ENCODE measurements around the gene NR5A2. TPM values are rescaled to one million over a fixed set of nuclear protein-coding genes. Genes with fewer than 3 reads are reported as not detected.
A peak's percentile ranks its signal among the peaks of the same experiment; 100 is the strongest.

NR5A2 gene
- total RNA-seq, 1 donor from 2014 or later, result not detected

- no peaks in the 10 kb centered on the region for H3K27me3 ChIP-seq (ENCODE audit: control insufficient read depth, insufficient read depth, low read length)
- no peak overlapping the region for H3K4me3 ChIP-seq (ENCODE audit: low read depth, low read length)
- DNase-seq (ENCODE audit: low read depth) (no peak), FAIRE-seq (no peak)
- no peaks in the 10 kb centered on the region for H3K36me3 ChIP-seq (ENCODE audit: control insufficient read depth, insufficient read depth, low read length)
- TF ChIP-seq, protein P1, sequence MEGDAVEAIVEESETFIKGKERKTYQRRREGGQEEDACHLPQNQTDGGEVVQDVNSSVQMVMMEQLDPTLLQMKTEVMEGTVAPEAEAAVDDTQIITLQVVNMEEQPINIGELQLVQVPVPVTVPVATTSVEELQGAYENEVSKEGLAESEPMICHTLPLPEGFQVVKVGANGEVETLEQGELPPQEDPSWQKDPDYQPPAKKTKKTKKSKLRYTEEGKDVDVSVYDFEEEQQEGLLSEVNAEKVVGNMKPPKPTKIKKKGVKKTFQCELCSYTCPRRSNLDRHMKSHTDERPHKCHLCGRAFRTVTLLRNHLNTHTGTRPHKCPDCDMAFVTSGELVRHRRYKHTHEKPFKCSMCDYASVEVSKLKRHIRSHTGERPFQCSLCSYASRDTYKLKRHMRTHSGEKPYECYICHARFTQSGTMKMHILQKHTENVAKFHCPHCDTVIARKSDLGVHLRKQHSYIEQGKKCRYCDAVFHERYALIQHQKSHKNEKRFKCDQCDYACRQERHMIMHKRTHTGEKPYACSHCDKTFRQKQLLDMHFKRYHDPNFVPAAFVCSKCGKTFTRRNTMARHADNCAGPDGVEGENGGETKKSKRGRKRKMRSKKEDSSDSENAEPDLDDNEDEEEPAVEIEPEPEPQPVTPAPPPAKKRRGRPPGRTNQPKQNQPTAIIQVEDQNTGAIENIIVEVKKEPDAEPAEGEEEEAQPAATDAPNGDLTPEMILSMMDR (IDR thresholded peaks at IDR 0.05; ENCODE audit: insufficient read depth, low read length, severe bottlenecking), result peak; percentile 29
These were observed 63.0 kb downstream of the NR5A2 start for GRCh38 chr1:200090252-200091159.

DNA sequence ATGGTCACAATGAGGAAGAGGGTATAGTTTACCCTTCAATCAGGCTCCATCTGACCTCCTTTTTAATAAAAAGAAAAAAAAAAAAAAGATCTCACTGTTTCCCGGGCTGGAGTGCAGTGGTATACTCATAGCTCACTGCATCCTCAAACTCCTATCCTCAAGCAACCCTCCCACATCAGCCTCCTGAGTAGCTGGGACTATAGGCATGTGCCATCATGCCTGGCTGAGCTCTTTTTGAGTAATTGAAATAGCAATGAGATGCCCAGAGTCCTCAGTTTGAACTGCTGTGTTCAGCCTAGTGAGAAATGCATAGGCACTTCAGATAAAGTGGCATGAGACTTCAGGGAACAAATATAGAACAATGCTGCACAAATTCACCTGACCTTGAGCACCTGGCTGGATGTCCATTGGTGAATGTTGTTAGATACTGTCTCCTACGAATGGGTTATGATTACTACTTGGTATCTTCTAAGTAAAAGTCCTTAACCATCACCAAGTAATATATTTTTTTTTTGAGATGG lies 67.6 kb downstream of the NR5A2 start:
- peak; percentile 77 for DNase-seq (ENCODE audit: low read depth)
- H3K4me3 ChIP-seq (ENCODE audit: low read depth, low read length), result no peak overlapping the region
- FAIRE-seq, result no peak
- H3K27me3 ChIP-seq (ENCODE audit: control insufficient read depth, insufficient read depth, low read length), result no peaks in the 10 kb centered on the region
- TF ChIP-seq, protein P1 (IDR thresholded peaks at IDR 0.05; ENCODE audit: insufficient read depth, low read length, severe bottlenecking), result no peak
- no peaks in the 10 kb centered on the region for H3K36me3 ChIP-seq (ENCODE audit: control insufficient read depth, insufficient read depth, low read length)

DNA sequence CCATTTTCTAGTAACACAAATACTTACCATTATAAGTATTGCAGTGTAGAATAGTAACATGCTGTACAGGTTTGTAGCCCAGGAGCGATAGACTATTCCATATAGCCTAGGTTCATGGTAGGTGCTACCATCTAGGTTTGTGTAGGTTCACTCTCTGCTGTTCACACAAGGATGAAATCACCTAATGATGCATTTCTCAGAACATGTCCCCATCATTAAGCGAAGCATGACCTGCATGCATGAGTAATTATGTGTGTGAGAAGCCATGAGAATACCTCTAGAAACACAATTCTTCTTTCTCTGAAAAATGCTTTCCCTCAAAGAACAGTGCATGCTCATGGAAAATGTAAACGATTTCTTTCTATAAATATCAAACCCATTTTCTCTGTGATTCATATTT lies 69.3 kb downstream of the NR5A2 start:
- no peak overlapping the region for H3K4me3 ChIP-seq (ENCODE audit: low read depth, low read length)
- FAIRE-seq (no peak), DNase-seq (ENCODE audit: low read depth) (no peak)
- H3K27me3 ChIP-seq (ENCODE audit: control insufficient read depth, insufficient read depth, low read length), result no peaks in the 10 kb centered on the region
- TF ChIP-seq, protein P1 (IDR thresholded peaks at IDR 0.05; ENCODE audit: insufficient read depth, low read length, severe bottlenecking), result no peak
- H3K36me3 ChIP-seq (ENCODE audit: control insufficient read depth, insufficient read depth, low read length), result no peaks in the 10 kb centered on the region

- FAIRE-seq, result no peak
- no peak for DNase-seq (ENCODE audit: low read depth)
- H3K27me3 ChIP-seq (ENCODE audit: control insufficient read depth, insufficient read depth, low read length), result no peaks in the 10 kb centered on the region
- TF ChIP-seq, protein P1 (IDR thresholded peaks at IDR 0.05; ENCODE audit: insufficient read depth, low read length, severe bottlenecking), result no peak
- no peaks in the 10 kb centered on the region for H3K36me3 ChIP-seq (ENCODE audit: control insufficient read depth, insufficient read depth, low read length)
- H3K4me3 ChIP-seq (ENCODE audit: low read depth, low read length), result no peak overlapping the region
These were observed 71.5 kb downstream of the NR5A2 start for GRCh38 chr1:200099040-200099439.

DNA sequence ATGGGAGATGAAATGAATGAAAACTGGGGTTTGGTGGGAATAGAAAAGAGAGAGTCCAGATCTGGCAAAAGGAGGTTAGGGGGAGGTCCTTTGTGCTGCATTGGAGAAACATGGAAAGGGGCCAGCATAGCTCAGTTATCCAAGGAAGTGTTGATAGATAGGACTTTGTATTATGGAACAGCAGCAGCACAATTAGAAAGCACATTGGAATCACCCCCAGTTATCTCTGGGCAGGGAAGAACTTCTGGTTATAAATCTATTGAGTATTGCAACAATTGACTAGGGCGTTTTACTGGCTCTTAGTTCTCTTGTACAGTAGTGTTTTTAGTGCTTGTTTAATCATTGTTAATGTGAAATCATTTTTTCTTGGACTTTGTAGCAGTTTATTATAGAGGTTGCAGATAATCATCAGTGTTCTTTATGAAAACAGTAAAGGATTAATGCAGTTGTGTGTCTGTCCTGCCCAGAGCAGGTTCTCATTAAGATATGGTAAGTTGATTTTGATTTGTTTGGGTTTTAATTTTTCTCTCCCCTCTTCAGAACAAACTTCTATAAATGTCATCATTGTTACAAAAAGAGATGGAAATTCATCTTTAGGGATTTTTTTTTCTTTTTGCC lies 76.6 kb downstream of the NR5A2 start:
- Histone ChIP-seq H3K36me3 (ENCODE audit: control insufficient read depth, insufficient read depth, low read length) (no peaks in the 10 kb centered on the region), H3K27me3 (ENCODE audit: control insufficient read depth, insufficient read depth, low read length) (no peaks in the 10 kb centered on the region), H3K4me3 (ENCODE audit: low read depth, low read length) (no peak overlapping the region)
- FAIRE-seq (peak; percentile 7), DNase-seq (ENCODE audit: low read depth) (no peak)
- TF ChIP-seq, protein P1 (IDR thresholded peaks at IDR 0.05; ENCODE audit: insufficient read depth, low read length, severe bottlenecking), result no peak
